Prostate gland (tissue), 2 donors: Measurements from ENCODE around the gene CNDP2.

ENCODE experiments used
- POLR2A ChIP-seq: fragments of 450-650 bp; IDR thresholded peaks from one replicate; pipeline ENCODE4 v1.6.1; 2016; ENCODE audit warnings: antibody characterized with exemption, mild to moderate bottlenecking
- POLR2AphosphoS5 ChIP-seq: sonication (generic); formaldehyde crosslinking; IDR thresholded peaks from one replicate; pipeline ENCODE4 v1.6.1; 2017; ENCODE audit warnings: antibody characterized with exemption
- TF ChIP-seq, protein P1 (sequence below), 4 experiments: fragments of 200-600 bp in 2 of 4; fragments of 450-650 bp in 2 of 4; sonication (generic) in 2 of 4; IDR thresholded peaks; 1 replicate in 3 of 4; 2 replicates in 1 of 4; pipeline ENCODE4 v1.5.1; 2016 to 2019; ENCODE audit warnings: antibody characterized with exemption in 4 of 4, mild to moderate bottlenecking in 2 of 4, moderate library complexity in 2 of 4

DNA sequence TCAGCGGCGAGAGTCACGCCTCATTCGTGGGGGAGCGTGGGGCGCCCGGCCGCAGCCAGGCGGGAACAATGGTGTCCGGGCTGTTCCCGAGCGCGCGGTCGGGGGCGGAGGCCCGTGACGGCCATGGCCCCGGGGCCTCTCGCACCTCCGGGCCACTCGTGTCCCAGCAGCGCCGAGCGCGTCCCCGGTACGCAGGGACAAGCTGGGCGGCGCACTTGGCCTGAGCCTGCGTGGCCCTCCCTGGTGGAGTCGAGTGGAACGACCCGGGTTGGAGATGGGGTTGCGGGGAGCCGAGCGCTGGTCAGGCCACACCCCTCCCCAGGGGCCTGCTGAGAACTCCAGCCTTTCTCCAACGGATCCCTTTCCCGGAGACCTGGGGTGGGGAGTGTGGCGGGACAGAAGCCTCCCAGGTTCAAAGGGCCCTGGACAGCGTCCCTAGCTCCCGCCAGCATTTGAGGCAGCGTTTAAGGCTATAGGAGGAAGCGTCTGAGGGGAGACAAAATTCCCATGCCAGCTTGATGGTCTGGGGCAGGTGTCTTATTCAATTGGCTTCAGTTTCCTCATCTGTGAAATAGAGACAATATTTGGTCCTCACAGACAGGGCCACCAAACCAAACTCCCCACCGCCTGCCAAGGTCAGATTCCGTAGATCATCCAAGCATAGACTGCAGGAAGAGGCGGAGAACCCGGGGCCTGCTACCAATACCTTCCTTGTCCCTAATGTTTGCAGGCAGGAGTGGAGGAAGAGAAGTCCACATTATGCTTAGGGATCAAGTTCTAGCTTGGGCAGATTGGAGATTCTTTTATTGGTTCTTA lies 553 bp downstream of the CNDP2 start:
- TF ChIP-seq, protein P1, sequence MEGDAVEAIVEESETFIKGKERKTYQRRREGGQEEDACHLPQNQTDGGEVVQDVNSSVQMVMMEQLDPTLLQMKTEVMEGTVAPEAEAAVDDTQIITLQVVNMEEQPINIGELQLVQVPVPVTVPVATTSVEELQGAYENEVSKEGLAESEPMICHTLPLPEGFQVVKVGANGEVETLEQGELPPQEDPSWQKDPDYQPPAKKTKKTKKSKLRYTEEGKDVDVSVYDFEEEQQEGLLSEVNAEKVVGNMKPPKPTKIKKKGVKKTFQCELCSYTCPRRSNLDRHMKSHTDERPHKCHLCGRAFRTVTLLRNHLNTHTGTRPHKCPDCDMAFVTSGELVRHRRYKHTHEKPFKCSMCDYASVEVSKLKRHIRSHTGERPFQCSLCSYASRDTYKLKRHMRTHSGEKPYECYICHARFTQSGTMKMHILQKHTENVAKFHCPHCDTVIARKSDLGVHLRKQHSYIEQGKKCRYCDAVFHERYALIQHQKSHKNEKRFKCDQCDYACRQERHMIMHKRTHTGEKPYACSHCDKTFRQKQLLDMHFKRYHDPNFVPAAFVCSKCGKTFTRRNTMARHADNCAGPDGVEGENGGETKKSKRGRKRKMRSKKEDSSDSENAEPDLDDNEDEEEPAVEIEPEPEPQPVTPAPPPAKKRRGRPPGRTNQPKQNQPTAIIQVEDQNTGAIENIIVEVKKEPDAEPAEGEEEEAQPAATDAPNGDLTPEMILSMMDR (IDR thresholded peaks at IDR 0.05), result peak in 1 of 4 experiments; percentile 42
- TF ChIP-seq POLR2A (no peak), POLR2AphosphoS5 (no peak)
